Measurements from ENCODE around the gene FOXJ1. TPM values are rescaled to one million over a fixed set of nuclear protein-coding genes. Genes with fewer than 3 reads are reported as not detected.
A peak's percentile ranks its signal among the peaks of the same experiment; 100 is the strongest.

Gene FOXJ1
- total RNA-seq, 1 experiment from 2014 or later = 4.0 TPM

DNA sequence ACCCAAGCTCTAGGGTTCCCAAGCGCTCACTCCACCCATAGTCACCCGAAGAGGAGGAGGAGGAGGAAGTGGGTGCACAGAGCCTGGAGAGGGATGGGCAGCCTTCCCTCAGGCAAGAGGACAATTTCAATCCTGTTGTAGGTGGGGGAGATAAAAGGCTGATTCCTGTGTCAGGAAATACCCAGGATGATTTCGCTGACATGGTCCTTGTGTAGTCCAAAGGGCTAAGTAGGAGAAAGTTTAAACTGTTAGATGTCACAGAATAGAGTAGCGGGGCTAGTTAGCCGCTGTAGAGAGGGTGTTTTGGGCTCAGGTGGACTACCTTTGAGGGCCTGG lies 36.2 kb downstream of the FOXJ1 start:
- no peaks in the 10 kb centered on the region for H3K79me1 ChIP-seq (ENCODE audit: insufficient read depth, low read depth, low read length, poor library complexity, severe bottlenecking)
- H3K14ac ChIP-seq (ENCODE audit: insufficient read depth, low read length) = no peak overlapping the region
- H4K8ac ChIP-seq (replicated peaks; ENCODE audit: insufficient read length, low read depth, low read length) = no peak overlapping the region
- H3K79me2 ChIP-seq (ENCODE audit: insufficient read depth, low read length) = no peaks in the 10 kb centered on the region
- H2BK5ac ChIP-seq (ENCODE audit: insufficient read length, low read length) = no peak overlapping the region
- H3K4ac ChIP-seq (ENCODE audit: low read depth, low read length) = no peak overlapping the region
- Mint-ChIP-seq H3K4me1 (peaks cover 18 to 29% of the 10 kb centered on the region in 2 experiments), H3K27me3 (ENCODE audit: low read depth) (no peaks in the 10 kb centered on the region; the same call in none of the 2 replicates), H3K9me3 (peaks cover 0 to 3% of the 10 kb centered on the region in 2 experiments; a peak in 1 of 5 replicates), H3K4me3 (peak overlapping the region in 1 of 2 experiments; percentile 59; a peak in 3 of 5 replicates), H3K36me3 (ENCODE audit: insufficient read depth in 1 of 3, low read depth in 3 of 3) (peaks cover 14 to 24% (median 17%) of the 10 kb centered on the region in 3 experiments), H3K27ac (peak overlapping the region in 1 of 3 experiments; percentile 73; a peak in 2 of 7 replicates)
- no peak overlapping the region for H2AFZ ChIP-seq (ENCODE audit: low read length)
- DNase-seq = peak; percentile 28
- peaks cover 11% of the 10 kb centered on the region for H3K23me2 ChIP-seq (ENCODE audit: insufficient read length, low read depth, low read length, poor library complexity, severe bottlenecking)
- H3K9ac ChIP-seq (ENCODE audit: extremely low read depth, insufficient read length, low read length) = no peak overlapping the region
- no peak overlapping the region for H2BK12ac ChIP-seq (ENCODE audit: insufficient read length, low read depth, low read length)
- no peak overlapping the region for H2AK5ac ChIP-seq (ENCODE audit: insufficient read length, low read length)
- TF ChIP-seq, protein P1, sequence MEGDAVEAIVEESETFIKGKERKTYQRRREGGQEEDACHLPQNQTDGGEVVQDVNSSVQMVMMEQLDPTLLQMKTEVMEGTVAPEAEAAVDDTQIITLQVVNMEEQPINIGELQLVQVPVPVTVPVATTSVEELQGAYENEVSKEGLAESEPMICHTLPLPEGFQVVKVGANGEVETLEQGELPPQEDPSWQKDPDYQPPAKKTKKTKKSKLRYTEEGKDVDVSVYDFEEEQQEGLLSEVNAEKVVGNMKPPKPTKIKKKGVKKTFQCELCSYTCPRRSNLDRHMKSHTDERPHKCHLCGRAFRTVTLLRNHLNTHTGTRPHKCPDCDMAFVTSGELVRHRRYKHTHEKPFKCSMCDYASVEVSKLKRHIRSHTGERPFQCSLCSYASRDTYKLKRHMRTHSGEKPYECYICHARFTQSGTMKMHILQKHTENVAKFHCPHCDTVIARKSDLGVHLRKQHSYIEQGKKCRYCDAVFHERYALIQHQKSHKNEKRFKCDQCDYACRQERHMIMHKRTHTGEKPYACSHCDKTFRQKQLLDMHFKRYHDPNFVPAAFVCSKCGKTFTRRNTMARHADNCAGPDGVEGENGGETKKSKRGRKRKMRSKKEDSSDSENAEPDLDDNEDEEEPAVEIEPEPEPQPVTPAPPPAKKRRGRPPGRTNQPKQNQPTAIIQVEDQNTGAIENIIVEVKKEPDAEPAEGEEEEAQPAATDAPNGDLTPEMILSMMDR (conservative IDR thresholded peaks at IDR 0.05) = no peak
- H3K9me3 ChIP-seq (ENCODE audit: control insufficient read depth, low read depth, low read length) = no peaks in the 10 kb centered on the region
- WGBS (ENCODE audit: extremely low coverage, insufficient read length, low lambda C conversion rate) = no CpG with 5 or more reads among the region's 5 CpGs
- H3K18ac ChIP-seq (ENCODE audit: insufficient read length, low read depth, low read length) = no peak overlapping the region
- H3K27me3 ChIP-seq (ENCODE audit: insufficient read depth, low read length) = no peaks in the 10 kb centered on the region
- no peak overlapping the region for H3K56ac ChIP-seq (ENCODE audit: insufficient read length, low read depth, low read length)
- no peak overlapping the region for H3K27ac ChIP-seq (ENCODE audit: insufficient read length, low read depth, low read length)
- no peak overlapping the region for H2BK20ac ChIP-seq (ENCODE audit: low read depth, low read length, poor library complexity, severe bottlenecking)
- no peak overlapping the region for H3K23ac ChIP-seq (ENCODE audit: insufficient read length, low read depth, low read length)
- H3K4me1 ChIP-seq (ENCODE audit: insufficient read depth, low read length) = peaks cover 6% of the 10 kb centered on the region
- no peak overlapping the region for H3K4me2 ChIP-seq (ENCODE audit: insufficient read depth, insufficient read length, low read length)
- no peak overlapping the region for H3T11ph ChIP-seq (ENCODE audit: low read length)
- H2BK15ac ChIP-seq (ENCODE audit: low read depth, low read length) = no peak overlapping the region
- H2BK120ac ChIP-seq (ENCODE audit: low read depth, low read length, poor library complexity, severe bottlenecking) = no peak overlapping the region
- no peak overlapping the region for H4K5ac ChIP-seq (ENCODE audit: insufficient read length, low read depth, low read length)
- no peak overlapping the region for H4K91ac ChIP-seq (ENCODE audit: insufficient read length, low read depth, low read length)
- peaks cover 4% of the 10 kb centered on the region for H4K20me1 ChIP-seq (ENCODE audit: control insufficient read depth, insufficient read depth, insufficient read length)

All from H9 (cell line).